ENCODE data around the gene WDR17. TPM values are rescaled to one million over a fixed set of nuclear protein-coding genes. Genes with fewer than 3 reads are reported as not detected.

WDR17 gene
- total RNA-seq, 1 donor from 2014 or later, result 3.4 TPM

DNA sequence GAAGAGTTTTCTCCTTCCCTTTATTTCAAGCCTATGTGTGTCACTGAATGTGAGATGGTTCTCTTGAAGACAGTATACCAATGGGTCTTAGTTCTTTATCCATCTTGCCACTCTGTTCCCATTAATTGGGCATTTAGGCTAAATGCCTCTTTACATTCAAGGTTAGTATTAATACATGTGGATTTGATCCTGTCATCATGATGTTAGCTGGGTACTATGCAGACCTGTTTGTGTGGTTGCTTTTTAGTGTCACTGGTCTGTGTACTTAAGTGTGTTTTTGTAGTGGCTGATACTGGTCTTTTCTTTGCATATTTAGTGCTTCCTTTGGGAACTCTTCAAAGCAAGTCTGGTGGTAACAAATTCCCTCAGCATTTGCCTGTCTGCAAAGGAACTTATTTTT lies 23.4 kb upstream of the WDR17 start:
- no peaks in the 10 kb centered on the region for H3K36me3 ChIP-seq
- H3K27ac ChIP-seq, result no peak overlapping the region
- DNase-seq (ENCODE audit: low spot score in 2 of 2), result no peak
- intact Hi-C loops (cut with DNase I), result no loop called here
- TF ChIP-seq, protein P1, sequence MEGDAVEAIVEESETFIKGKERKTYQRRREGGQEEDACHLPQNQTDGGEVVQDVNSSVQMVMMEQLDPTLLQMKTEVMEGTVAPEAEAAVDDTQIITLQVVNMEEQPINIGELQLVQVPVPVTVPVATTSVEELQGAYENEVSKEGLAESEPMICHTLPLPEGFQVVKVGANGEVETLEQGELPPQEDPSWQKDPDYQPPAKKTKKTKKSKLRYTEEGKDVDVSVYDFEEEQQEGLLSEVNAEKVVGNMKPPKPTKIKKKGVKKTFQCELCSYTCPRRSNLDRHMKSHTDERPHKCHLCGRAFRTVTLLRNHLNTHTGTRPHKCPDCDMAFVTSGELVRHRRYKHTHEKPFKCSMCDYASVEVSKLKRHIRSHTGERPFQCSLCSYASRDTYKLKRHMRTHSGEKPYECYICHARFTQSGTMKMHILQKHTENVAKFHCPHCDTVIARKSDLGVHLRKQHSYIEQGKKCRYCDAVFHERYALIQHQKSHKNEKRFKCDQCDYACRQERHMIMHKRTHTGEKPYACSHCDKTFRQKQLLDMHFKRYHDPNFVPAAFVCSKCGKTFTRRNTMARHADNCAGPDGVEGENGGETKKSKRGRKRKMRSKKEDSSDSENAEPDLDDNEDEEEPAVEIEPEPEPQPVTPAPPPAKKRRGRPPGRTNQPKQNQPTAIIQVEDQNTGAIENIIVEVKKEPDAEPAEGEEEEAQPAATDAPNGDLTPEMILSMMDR (IDR thresholded peaks at IDR 0.05), result no peak
- no peaks in the 10 kb centered on the region for H3K4me1 ChIP-seq
- no peaks in the 10 kb centered on the region for H3K9me3 ChIP-seq
- H3K27me3 ChIP-seq, result no peaks in the 10 kb centered on the region
- no peak overlapping the region for H3K4me3 ChIP-seq

DNA sequence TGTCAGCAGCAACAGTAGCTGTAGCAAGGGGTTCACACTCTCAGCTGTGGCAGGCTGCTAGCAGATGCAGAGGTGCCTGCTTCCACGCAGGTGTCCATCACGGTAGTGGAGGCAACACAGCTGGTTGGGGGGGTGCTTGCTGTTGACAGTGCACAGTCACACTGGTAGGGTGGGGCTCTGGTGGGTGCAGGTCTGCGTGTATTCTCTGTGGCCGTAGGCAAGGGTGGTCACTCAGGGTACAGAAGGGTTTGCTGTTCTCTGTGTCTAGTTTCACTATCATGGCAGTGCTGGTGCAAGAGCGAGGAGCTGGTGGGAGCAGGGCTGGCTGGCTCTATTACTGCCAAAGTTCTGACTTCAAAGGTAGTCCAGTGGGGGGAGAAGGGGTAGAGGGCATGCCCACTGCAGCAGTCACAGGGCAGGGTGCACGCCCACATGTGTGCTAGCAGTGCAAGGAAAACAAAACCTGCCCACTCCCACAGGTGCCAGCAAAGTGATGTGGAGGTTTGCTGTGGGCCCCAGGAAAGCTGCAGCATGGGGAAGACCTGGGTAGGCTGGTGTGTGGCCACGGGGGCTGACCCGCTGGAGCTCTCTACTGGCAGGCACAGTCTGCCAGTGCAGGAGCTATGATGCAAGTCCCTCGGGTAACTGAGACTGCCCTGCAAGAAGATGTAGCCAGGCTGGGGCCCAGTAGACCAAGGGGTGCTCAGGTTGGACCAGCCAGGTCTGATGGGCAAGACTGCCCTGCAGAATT lies 21.6 kb upstream of the WDR17 start:
- intact Hi-C loops (cut with DNase I), result no loop called here
- TF ChIP-seq, protein P1 (IDR thresholded peaks at IDR 0.05), result no peak
- H3K27me3 ChIP-seq, result no peaks in the 10 kb centered on the region
- DNase-seq (ENCODE audit: low spot score in 2 of 2), result no peak
- no peaks in the 10 kb centered on the region for H3K9me3 ChIP-seq
- no peak overlapping the region for H3K4me3 ChIP-seq
- no peaks in the 10 kb centered on the region for H3K4me1 ChIP-seq
- no peaks in the 10 kb centered on the region for H3K36me3 ChIP-seq
- H3K27ac ChIP-seq, result no peak overlapping the region

DNA sequence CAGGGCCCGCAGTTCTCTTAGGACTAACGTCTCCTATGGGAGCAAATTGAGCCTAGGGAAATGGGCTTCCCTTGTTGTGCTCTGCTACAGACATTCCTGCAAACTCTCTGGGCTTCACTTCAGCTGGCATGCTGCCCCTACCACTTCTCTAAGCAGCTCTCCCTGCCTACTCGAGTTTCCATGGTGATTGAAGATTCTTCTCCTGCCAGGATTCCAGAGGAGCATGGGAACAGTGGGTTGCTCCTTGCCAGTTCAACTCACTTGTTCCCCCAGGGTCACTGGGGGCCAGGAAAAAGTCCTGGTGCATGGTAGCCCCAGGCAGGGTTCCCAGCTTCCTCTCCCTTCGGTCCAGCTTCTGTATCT lies 21.1 kb upstream of the WDR17 start:
- Histone ChIP-seq H3K9me3 (no peaks in the 10 kb centered on the region), H3K27me3 (no peaks in the 10 kb centered on the region), H3K27ac (no peak overlapping the region), H3K4me3 (no peak overlapping the region), H3K4me1 (no peaks in the 10 kb centered on the region), H3K36me3 (no peaks in the 10 kb centered on the region)
- no peak for DNase-seq (ENCODE audit: low spot score in 2 of 2)
- intact Hi-C loops (cut with DNase I), result no loop called here
- TF ChIP-seq, protein P1 (IDR thresholded peaks at IDR 0.05), result no peak

DNA sequence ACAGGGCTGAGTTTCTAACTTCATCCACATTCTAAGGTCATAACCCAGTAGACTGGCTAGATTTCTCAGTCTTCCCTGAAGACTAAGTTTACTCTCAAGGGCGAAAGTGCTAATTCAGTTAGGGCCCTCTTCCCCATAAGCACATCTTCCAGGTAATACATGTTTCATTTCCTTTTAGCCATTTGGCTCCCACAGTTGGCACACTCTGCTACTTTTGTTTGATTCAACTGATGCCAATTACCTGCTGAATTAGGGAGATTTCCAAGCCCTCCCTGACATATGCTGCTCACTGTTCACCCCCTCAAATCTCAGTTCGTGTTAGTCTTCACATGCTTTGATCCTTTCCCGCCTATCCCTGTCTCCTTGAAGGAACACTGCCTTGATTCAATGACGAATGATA lies 17.0 kb upstream of the WDR17 start:
- TF ChIP-seq, protein P1 (IDR thresholded peaks at IDR 0.05), result no peak
- intact Hi-C loops (cut with DNase I), result no loop called here

DNA sequence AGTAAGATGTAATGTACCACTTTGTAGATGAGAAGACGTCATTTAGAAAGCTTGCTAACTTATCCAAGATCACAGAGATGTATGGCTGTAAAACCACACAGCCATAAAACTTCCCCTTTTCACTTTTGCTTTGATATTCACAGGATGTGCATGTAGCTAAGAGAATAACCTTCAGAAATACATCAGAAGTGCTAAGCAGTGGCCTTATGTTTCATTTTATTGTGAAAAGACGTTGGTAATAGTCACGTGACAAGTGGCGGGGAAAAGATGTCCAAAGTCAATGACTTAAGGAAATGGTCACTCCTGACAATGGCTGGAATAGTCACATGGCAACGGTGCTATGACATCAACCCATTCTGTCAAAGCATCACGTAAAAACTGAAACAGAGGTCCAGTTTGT lies 12.9 kb upstream of the WDR17 start:
- H3K27me3 ChIP-seq, result no peaks in the 10 kb centered on the region
- intact Hi-C loops (cut with DNase I), result no loop called here
- H3K4me3 ChIP-seq, result no peak overlapping the region
- no peaks in the 10 kb centered on the region for H3K36me3 ChIP-seq
- no peaks in the 10 kb centered on the region for H3K9me3 ChIP-seq
- no peak overlapping the region for H3K27ac ChIP-seq
- TF ChIP-seq, protein P1 (IDR thresholded peaks at IDR 0.05), result no peak
- DNase-seq (ENCODE audit: low spot score in 2 of 2), result no peak
- no peaks in the 10 kb centered on the region for H3K4me1 ChIP-seq

More for the DNA sequence above, 17.0 kb upstream of the WDR17 start:
- Histone ChIP-seq H3K4me3 (no peak overlapping the region), H3K4me1 (no peaks in the 10 kb centered on the region), H3K36me3 (no peaks in the 10 kb centered on the region), H3K9me3 (no peaks in the 10 kb centered on the region), H3K27me3 (no peaks in the 10 kb centered on the region), H3K27ac (no peak overlapping the region)
- no peak for DNase-seq (ENCODE audit: low spot score in 2 of 2)

DNA sequence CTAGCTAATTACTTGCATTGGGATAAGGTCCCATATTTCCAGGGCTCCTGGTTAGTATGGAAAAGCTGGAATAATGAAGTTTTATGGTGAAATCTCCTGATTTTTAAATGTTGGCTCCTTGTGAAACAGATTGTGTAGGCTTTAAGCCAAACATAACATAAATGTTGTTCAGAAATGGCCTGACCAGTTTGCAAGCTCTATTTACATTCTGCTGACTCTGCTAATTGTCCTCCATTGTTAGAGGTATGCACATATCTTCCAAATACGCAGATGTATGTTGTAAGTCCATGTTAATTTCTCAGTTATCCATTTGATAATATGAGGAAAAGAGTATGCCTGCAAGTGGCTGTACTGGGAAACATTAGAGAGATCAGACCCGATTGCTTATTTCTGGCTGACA lies 11.9 kb upstream of the WDR17 start:
- no peak overlapping the region for H3K4me3 ChIP-seq
- no peaks in the 10 kb centered on the region for H3K27me3 ChIP-seq
- TF ChIP-seq, protein P1 (IDR thresholded peaks at IDR 0.05), result no peak
- H3K36me3 ChIP-seq, result no peaks in the 10 kb centered on the region
- DNase-seq (ENCODE audit: low spot score in 2 of 2), result no peak
- no peak overlapping the region for H3K27ac ChIP-seq
- H3K9me3 ChIP-seq, result no peaks in the 10 kb centered on the region
- no peaks in the 10 kb centered on the region for H3K4me1 ChIP-seq
- intact Hi-C loops (cut with DNase I), result no loop called here
